GM12873 (cell line): ENCODE data around the gene DCST1.

Experiments
- CTCF ChIP-seq: IDR thresholded peaks from 2 replicates; pipeline ENCODE4 v1.5.1; 2012; ENCODE audit warnings: low read depth, mild to moderate bottlenecking, moderate library complexity, low read length, control low read depth; ENCODE audit not compliant: insufficient read depth; ENCODE audit errors: missing control alignments

DCST1 gene

GRCh38 chr1:154993572-154994268, 39.9 kb upstream of the DCST1 start, which contains the start of gene LENEP:
Gene LENEP (plus strand): TSS chr1:154993586. CDS start chr1:154993608, 22 bp downstream.
- no peak for TF ChIP-seq CTCF

GRCh38 chr1:154994269-154994587, 39.4 kb upstream of the DCST1 start:
- TF ChIP-seq CTCF: no peak

DNA sequence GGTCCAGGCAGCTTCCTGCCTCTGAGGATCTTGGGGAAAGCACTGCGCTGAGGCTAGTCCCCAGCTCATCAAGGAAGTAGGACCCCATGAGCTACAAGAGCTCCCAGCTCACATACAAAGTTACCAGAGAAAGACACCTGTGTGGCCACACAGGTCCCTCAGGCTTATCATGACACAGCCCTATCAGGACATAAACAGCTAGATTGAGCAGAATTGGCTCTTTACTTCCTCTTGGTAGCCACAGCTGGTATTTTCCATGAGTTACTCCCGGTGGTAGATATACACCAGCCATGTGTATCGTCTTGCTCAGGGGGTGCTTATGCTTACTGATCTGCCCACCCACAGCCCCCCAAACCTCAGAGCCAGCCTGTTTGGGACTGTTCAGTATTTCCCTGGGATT, 39.0 kb upstream of the DCST1 start:
- no peak for TF ChIP-seq CTCF

DNA sequence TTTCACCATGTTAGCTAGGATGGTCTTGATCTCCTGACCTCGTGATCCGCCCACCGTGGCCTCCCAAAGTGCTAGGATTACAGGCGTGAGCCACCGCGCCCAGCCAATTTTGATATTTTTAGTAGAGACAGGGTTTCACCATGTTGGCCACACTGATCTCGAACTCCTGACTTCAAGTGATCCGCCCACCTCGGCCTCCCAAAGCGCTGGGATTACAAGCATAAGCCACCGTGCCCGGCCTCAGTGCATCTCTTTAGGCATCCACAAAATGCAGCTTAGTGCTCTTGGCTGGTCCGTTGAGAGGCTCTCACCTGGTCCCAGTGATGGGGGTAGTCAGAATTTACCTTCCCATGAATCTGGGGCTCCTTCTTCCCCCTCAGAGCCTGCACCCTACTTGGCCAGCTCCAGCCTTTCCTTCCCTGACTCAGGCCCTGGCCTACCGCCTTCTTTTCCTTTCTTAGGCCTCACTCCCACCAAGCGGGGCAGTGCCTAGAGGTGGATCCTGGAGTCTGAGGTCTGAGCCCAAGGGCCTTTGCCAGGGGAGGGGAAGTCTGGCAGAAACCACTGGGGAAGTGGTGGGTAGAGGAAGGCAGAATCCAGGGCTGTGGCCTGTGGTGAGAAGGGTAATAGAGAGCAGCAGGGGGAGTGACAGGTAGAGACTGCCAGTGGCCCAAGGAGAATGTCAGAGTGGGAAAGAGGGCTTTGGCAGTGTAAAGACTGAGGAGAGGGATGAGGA, 36.5 kb upstream of the DCST1 start:
- TF ChIP-seq CTCF: no peak

DNA sequence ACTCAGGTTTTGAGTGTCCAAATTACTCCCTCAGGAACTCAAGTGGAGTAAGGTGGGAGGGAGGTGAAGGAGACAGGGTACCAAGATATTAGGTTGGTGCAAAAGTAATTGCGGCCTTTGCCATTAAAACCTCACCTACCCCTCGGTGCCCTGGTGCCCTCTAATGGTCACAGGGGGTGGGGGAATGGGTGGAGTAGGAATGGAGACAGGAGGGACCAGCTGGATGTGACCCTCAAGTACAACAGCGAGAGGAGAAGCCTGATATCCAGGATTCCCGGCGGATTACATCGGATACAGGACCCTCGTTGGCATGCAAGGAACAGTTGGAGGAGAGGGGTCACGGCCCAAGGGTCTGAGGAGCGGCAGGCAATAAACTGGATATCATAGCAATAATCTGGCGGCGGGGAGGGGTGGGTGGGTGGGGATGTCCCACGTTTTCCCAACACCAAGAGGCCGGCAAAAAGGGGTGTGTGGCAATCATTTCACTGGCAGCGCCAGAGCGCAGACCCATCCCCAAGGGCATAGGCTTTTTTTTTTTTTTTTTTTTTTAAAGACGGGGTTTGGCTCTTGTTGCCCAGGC, 35.3 kb upstream of the DCST1 start:
- TF ChIP-seq CTCF: peak; percentile 27

- TF ChIP-seq CTCF: peak; percentile 97
Observed at GRCh38 chr1:154998818-154999570, 34.6 kb upstream of the DCST1 start.

- TF ChIP-seq CTCF: no peak
Observed at GRCh38 chr1:154999571-155000410, 33.8 kb upstream of the DCST1 start.
